Measurements from ENCODE around the gene PTPN1. TPM values are rescaled to one million over a fixed set of nuclear protein-coding genes. Genes with fewer than 3 reads are reported as not detected.

The PTPN1 gene
- polyA plus RNA-seq, 1 of the 3 experiments (the other 2 are of a cell fraction), result 23.6 TPM

- no peak overlapping the region for H3K4me2 ChIP-seq
- H3K9me2 ChIP-seq, result no peaks in the 10 kb centered on the region
- no peak for DNase-seq
- peaks cover 0 to 5% of the 10 kb centered on the region in 2 experiments; a peak in 1 of 4 replicates for H3K4me1 ChIP-seq (ENCODE audit: control insufficient read depth in 1 of 2, insufficient read depth in 2 of 2, low read depth in 1 of 2, low read length in 1 of 2)
- no peak overlapping the region for H3K27ac ChIP-seq (ENCODE audit: low read depth in 2 of 2, low read length in 1 of 2)
- peaks cover 6% of the 10 kb centered on the region; the same call in 1 of the 2 replicates for H4K20me1 ChIP-seq (ENCODE audit: insufficient read depth)
- no peak overlapping the region for H3K9ac ChIP-seq
- TF ChIP-seq NFIC (IDR thresholded peaks at IDR 0.05; ENCODE audit: borderline replicate concordance) (no peak), ZBTB33 (IDR thresholded peaks at IDR 0.05; ENCODE audit: borderline replicate concordance, low read depth) (no peak)
- peaks cover 5% of the 10 kb centered on the region for H3F3A ChIP-seq (replicated peaks; ENCODE audit: insufficient read depth)
- 94% methylated on average over 26 of the region's 26 CpGs for WGBS (ENCODE audit: low lambda C conversion rate)
- POLR2A ChIA-PET, result no interaction called here
- no peaks in the 10 kb centered on the region for H3K79me2 ChIP-seq (ENCODE audit: insufficient read depth)
- no peaks in the 10 kb centered on the region for H3K27me3 ChIP-seq (ENCODE audit: insufficient read depth)
- no peak overlapping the region for H2AFZ ChIP-seq (ENCODE audit: low read depth)
- H3K36me3 ChIP-seq (replicated peaks in 1 of 2; ENCODE audit: control insufficient read depth in 1 of 2, insufficient read depth in 2 of 2, low read length in 1 of 2), result peaks cover 39 to 91% of the 10 kb centered on the region in 2 experiments
- CTCF ChIA-PET, result interaction anchor here (0.7 kb wide), 1 partner anchor 19 kb away, joined by 3 read pairs; no protein-coding TSS in a partner anchor
- H3K9me3 ChIP-seq, result no peaks in the 10 kb centered on the region
- no peak overlapping the region for H3K4me3 ChIP-seq (ENCODE audit: low read depth in 2 of 2, low read length in 1 of 2)
Observed at GRCh38 chr20:50582591-50583234, 72.5 kb downstream of the PTPN1 start.

- ChIA-PET CTCF (interaction anchor here (0.8 to 1.3 kb wide), 2 partner anchors 120 to 166 kb away, joined by 5 to 8 read pairs; no protein-coding TSS in a partner anchor), POLR2A (no interaction called here)
- H3K36me3 ChIP-seq (replicated peaks in 1 of 2; ENCODE audit: control insufficient read depth in 1 of 2, insufficient read depth in 2 of 2, low read length in 1 of 2), result peaks cover 33 to 83% of the 10 kb centered on the region in 2 experiments
- no peaks in the 10 kb centered on the region for H3K9me2 ChIP-seq
- no peaks in the 10 kb centered on the region for H3K79me2 ChIP-seq (ENCODE audit: insufficient read depth)
- no peak for DNase-seq
- H4K20me1 ChIP-seq (ENCODE audit: insufficient read depth), result peaks cover 6% of the 10 kb centered on the region; the same call in 1 of the 2 replicates
- no peak overlapping the region for H3K4me2 ChIP-seq
- H3K4me1 ChIP-seq (ENCODE audit: control insufficient read depth in 1 of 2, insufficient read depth in 2 of 2, low read depth in 1 of 2, low read length in 1 of 2), result no peaks in the 10 kb centered on the region
- H3K4me3 ChIP-seq (ENCODE audit: low read depth in 2 of 2, low read length in 1 of 2), result no peak overlapping the region
- no peak overlapping the region; a peak in 1 of 4 replicates for H3K27ac ChIP-seq (ENCODE audit: low read depth in 2 of 2, low read length in 1 of 2)
- 93% methylated on average over 15 of the region's 15 CpGs for WGBS (ENCODE audit: low lambda C conversion rate)
- no peak overlapping the region for H3K9ac ChIP-seq
- peaks cover 5% of the 10 kb centered on the region for H3F3A ChIP-seq (replicated peaks; ENCODE audit: insufficient read depth)
- H2AFZ ChIP-seq (ENCODE audit: low read depth), result no peak overlapping the region
- no peaks in the 10 kb centered on the region for H3K9me3 ChIP-seq
- H3K27me3 ChIP-seq (ENCODE audit: insufficient read depth), result no peaks in the 10 kb centered on the region
- TF ChIP-seq USF2 (IDR thresholded peaks at IDR 0.05; ENCODE audit: borderline replicate concordance, low read depth, low read length) (no peak), EP300 (IDR thresholded peaks at IDR 0.05; ENCODE audit: borderline replicate concordance in 1 of 2, low read depth in 1 of 2, low read length in 1 of 2) (no peak), CTCF (IDR thresholded peaks at IDR 0.05) (no peak), RFX5 (IDR thresholded peaks at IDR 0.05; ENCODE audit: low read length) (no peak), EZH2phosphoT487 (IDR thresholded peaks at IDR 0.05; ENCODE audit: borderline replicate concordance, low read depth) (no peak), NFIC (IDR thresholded peaks at IDR 0.05; ENCODE audit: borderline replicate concordance) (no peak), YY1 (IDR thresholded peaks at IDR 0.05; ENCODE audit: low read depth) (no peak), IRF3 (IDR thresholded peaks at IDR 0.05; ENCODE audit: low read depth, low read length) (no peak), RCOR1 (IDR thresholded peaks at IDR 0.05; ENCODE audit: low read length) (no peak), PBX3 (IDR thresholded peaks at IDR 0.05) (no peak)
Observed at GRCh38 chr20:50583442-50584150, 73.4 kb downstream of the PTPN1 start.
